ENCODE data around the gene TBX21.

The TBX21 gene

GRCh38 chr17:47776330-47777197 lies 43.5 kb downstream of the TBX21 start:
- DNase-seq: peak; percentile 28

GRCh38 chr17:47778184-47778635 lies 45.2 kb downstream of the TBX21 start:
- DNase-seq: no peak

GRCh38 chr17:47781397-47781796 lies 48.4 kb downstream of the TBX21 start:
- no peak for DNase-seq

- DNase-seq: peak; percentile 31
Measured at GRCh38 chr17:47785538-47786123, 52.6 kb downstream of the TBX21 start.

- peak; percentile 20 for DNase-seq
Measured at GRCh38 chr17:47789611-47790561, 56.9 kb downstream of the TBX21 start.

- no peak for DNase-seq
Measured at GRCh38 chr17:47791025-47791424, 58.0 kb downstream of the TBX21 start.

- no peak for DNase-seq
Measured at GRCh38 chr17:47792457-47792856, 59.4 kb downstream of the TBX21 start.

- no peak for DNase-seq
Measured at GRCh38 chr17:47792979-47793378, 59.9 kb downstream of the TBX21 start.
